B cell (primary cell): Measurements from ENCODE around the gene PCDHGB4. TPM values are rescaled to one million over a fixed set of nuclear protein-coding genes. Genes with fewer than 3 reads are reported as not detected.

Experiments
- ATAC-seq: fragments of 200-7000 bp; cut with Tn5 transposase; one replicate; pipeline ENCODE4 v1.10.0; 2021; ENCODE audit warnings: low read depth, mild to moderate bottlenecking, moderate number of reproducible peaks, moderate library complexity
- CTCF ChIA-PET: fragments of 350-600 bp; sonication (Branson Sonifier 250); formaldehyde crosslinking; loops from one replicate; lab custom pipeline; 2021; ENCODE audit warnings: antibody characterized with exemption, inconsistent platforms; lab: Charles Lee
- POLR2A ChIA-PET: fragments of 350-600 bp; sonication (Branson Sonifier 250); formaldehyde crosslinking; loops from one replicate; lab custom pipeline; 2021; ENCODE audit warnings: antibody characterized with exemption; lab: Charles Lee
- DNase-seq: peaks from one replicate; pipeline ENCODE4 v3.0.0; 2013
- H2AFZ ChIP-seq: 2 replicates; pipeline ENCODE4 v1.6.1; 2012; ENCODE audit warnings: mild to moderate bottlenecking, low read depth, low read length; ENCODE audit not compliant: insufficient read depth, poor library complexity, severe bottlenecking
- H3K27ac ChIP-seq, 2 donors: 1 replicate in 1 of 2; 2 replicates in 1 of 2; pipeline ENCODE4 v1.5.1; 2012 to 2013; ENCODE audit warnings: low read length in 2 of 2, mild to moderate bottlenecking in 2 of 2, moderate library complexity in 1 of 2
- H3K27me3 ChIP-seq, 4 experiments: fragments of 200-600 bp in 1 of 4; sonication (generic) in 1 of 4; replicated peaks in 1 of 4; 1 replicate in 2 of 4; 2 replicates in 2 of 4; pipeline versions ENCODE4 v1.6.1 to v1.7.0; 2013 to 2016; ENCODE audit warnings: low read length in 3 of 4, mild to moderate bottlenecking in 2 of 4, mixed read lengths in 1 of 4, moderate library complexity in 1 of 4; ENCODE audit not compliant: insufficient read depth in 4 of 4, control insufficient read depth in 3 of 4; ENCODE audit errors: control extremely low read depth in 1 of 4
- H3K36me3 ChIP-seq, 2 experiments: replicated peaks in 1 of 2; 1 replicate in 1 of 2; 2 replicates in 1 of 2; pipeline versions ENCODE4 v1.6.1 to v1.7.1; 2013; ENCODE audit warnings: low read length in 1 of 2; ENCODE audit not compliant: insufficient read depth in 2 of 2, control insufficient read depth in 1 of 2; ENCODE audit errors: control extremely low read depth in 1 of 2, extremely low read depth in 1 of 2
- H3K4me1 ChIP-seq, 2 donors: fragments of 200-600 bp in 1 of 2; sonication (generic) in 1 of 2; 1 replicate in 1 of 2; 2 replicates in 1 of 2; pipeline versions ENCODE4 v1.5.1 to v1.6.1; 2013 to 2017; ENCODE audit warnings: low read length in 2 of 2; ENCODE audit not compliant: control insufficient read depth in 2 of 2, insufficient read depth in 2 of 2
- H3K4me2 ChIP-seq: replicated peaks from 2 replicates; pipeline ENCODE3; 2012; ENCODE audit warnings: mild to moderate bottlenecking, low read depth, low read length; ENCODE audit not compliant: poor library complexity, severe bottlenecking
- H3K4me3 ChIP-seq, 5 experiments: fragments of 200-600 bp in 1 of 5; sonication (generic) in 1 of 5; 1 replicate in 3 of 5; 2 replicates in 2 of 5; pipeline versions ENCODE4 v1.5.1 to v1.7.0; 2011 to 2016; ENCODE audit warnings: low read length in 4 of 5, mild to moderate bottlenecking in 4 of 5, low read depth in 2 of 5, control low read depth in 1 of 5, moderate library complexity in 1 of 5; ENCODE audit not compliant: insufficient read depth in 1 of 5; ENCODE audit errors: control extremely low read depth in 1 of 5, extremely low read depth in 1 of 5
- H3K79me2 ChIP-seq: fragments of 200-600 bp; sonication (generic); one replicate; pipeline ENCODE4 v1.6.0; 2016; ENCODE audit warnings: low read length; ENCODE audit not compliant: control insufficient read depth, insufficient read depth
- H3K9ac ChIP-seq: fragments of 200-600 bp; sonication (generic); 2 replicates; pipeline ENCODE4 v1.6.1; 2017; ENCODE audit warnings: mild to moderate bottlenecking, low read length, moderate library complexity
- H3K9me3 ChIP-seq, 3 donors: one replicate each; pipeline versions ENCODE4 v1.6.1 to v1.7.1; 2013; ENCODE audit warnings: low read length in 2 of 3; ENCODE audit not compliant: control insufficient read depth in 2 of 3, insufficient read depth in 1 of 3; ENCODE audit errors: control extremely low read depth in 1 of 3
- H4K20me1 ChIP-seq: 2 replicates; pipeline ENCODE4 v1.6.0; 2012; ENCODE audit warnings: mild to moderate bottlenecking, low read length; ENCODE audit not compliant: insufficient read depth, control insufficient read depth, poor library complexity, severe bottlenecking
- H3K27ac Mint-ChIP-seq: one replicate; pipeline ENCODE4 v1.8.0; 2021; ENCODE audit warnings: mixed read lengths
- H3K27me3 Mint-ChIP-seq: one replicate; pipeline ENCODE4 v1.8.0; 2021; ENCODE audit warnings: mixed read lengths
- H3K4me1 Mint-ChIP-seq: one replicate; pipeline ENCODE4 v1.8.0; 2021; ENCODE audit warnings: mixed read lengths
- H3K4me3 Mint-ChIP-seq: one replicate; pipeline ENCODE4 v1.8.0; 2021; ENCODE audit warnings: mixed read lengths
- H3K9me3 Mint-ChIP-seq: one replicate; pipeline ENCODE4 v1.8.0; 2022; ENCODE audit warnings: mixed read lengths; ENCODE audit not compliant: insufficient read depth
- CTCF ChIP-seq: fragments of 200-600 bp; IDR thresholded peaks from one replicate; pipeline ENCODE4 v1.8.0; 2022; ENCODE audit warnings: antibody characterized with exemption, mild to moderate bottlenecking
- EZH2 ChIP-seq: IDR thresholded peaks from 2 replicates; pipeline ENCODE4 v1.6.1; 2012; ENCODE audit warnings: borderline replicate concordance, low read depth, mild to moderate bottlenecking, moderate library complexity, low read length; ENCODE audit not compliant: insufficient read depth, poor library complexity, severe bottlenecking
- whole genome bisulfite sequencing: methylation state at CpG from one replicate; pipeline ENCODE4 v1.1.5; 2013; ENCODE audit warnings: missing lambda C conversion rate; ENCODE audit not compliant: insufficient coverage; 5-methylcytosine and 5-hydroxymethylcytosine counted together
- intact Hi-C: fragments of 100-400 bp; cut with micrococcal nuclease; formaldehyde crosslinking; loops from one replicate; pipeline ENCODE4 v1.10.0; 2022
- polyA plus RNA-seq: library from polyadenylated mRNA; depleted of rRNA; stranded (reverse); fragments of >200 nt; gene quantifications from 2 replicates; pipeline ENCODE4 v1.2.3, GENCODE V29; 2012
- total RNA-seq, 2 donors: library from RNA; stranded (reverse); fragments of 120-200 nt in 1 of 2; gene quantifications; 1 replicate in 1 of 2; 2 replicates in 1 of 2; pipeline versions ENCODE4 v1.2.3 to v1.2.4, GENCODE V29; 2013 to 2022

The PCDHGB4 gene
- total and polyA plus RNA-seq, 2 donors (not counting 1 experiment from before 2014, with no cell fraction given): 0.39 to 1.6 TPM

DNA sequence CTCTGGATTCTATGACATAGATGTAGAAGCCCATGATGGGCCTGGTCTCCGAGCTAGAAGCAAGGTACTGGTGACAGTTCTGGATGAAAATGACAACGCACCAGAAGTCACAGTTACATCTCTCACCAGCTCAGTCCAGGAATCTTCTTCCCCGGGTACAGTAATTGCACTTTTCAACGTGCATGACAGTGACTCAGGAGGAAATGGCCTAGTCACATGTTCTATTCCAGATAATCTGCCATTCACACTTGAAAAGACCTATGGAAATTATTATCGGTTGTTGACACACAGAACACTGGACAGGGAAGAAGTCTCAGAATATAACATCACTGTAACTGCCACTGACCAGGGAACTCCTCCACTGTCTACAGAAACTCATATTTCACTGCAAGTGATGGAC is 31.4 kb upstream of the PCDHGB4 start:
- H3K36me3 ChIP-seq: no peaks in the 10 kb centered on the region
- Mint-ChIP-seq H3K9me3 (peaks cover 9% of the 10 kb centered on the region), H3K4me3 (no peak overlapping the region), H3K27me3 (peaks cover 55% of the 10 kb centered on the region), H3K27ac (no peak overlapping the region), H3K4me1 (peaks cover 2% of the 10 kb centered on the region)
- H3K79me2 ChIP-seq: no peaks in the 10 kb centered on the region
- TF ChIP-seq CTCF (no peak), EZH2 (no peak)
- H4K20me1 ChIP-seq: no peaks in the 10 kb centered on the region
- intact Hi-C loops: no loop called here
- ChIA-PET CTCF (interaction anchor here (1.6 kb wide), 1 partner anchor 201 kb away, joined by 4 read pairs; no protein-coding TSS in a partner anchor), POLR2A (no interaction called here)
- H3K9me3 ChIP-seq: peaks cover 4 to 49% (median 30%) of the 10 kb centered on the region in 3 donors
- WGBS: 47% methylated on average over 2 of the region's 5 CpGs
- peaks cover 0 to 58% (median 32%) of the 10 kb centered on the region in 4 experiments for H3K27me3 ChIP-seq
- H3K9ac ChIP-seq: no peak overlapping the region
- H3K27ac ChIP-seq: no peak overlapping the region
- ATAC-seq: no peak
- H2AFZ ChIP-seq: no peak overlapping the region
- H3K4me2 ChIP-seq: no peak overlapping the region
- H3K4me1 ChIP-seq: no peaks in the 10 kb centered on the region
- H3K4me3 ChIP-seq: no peak overlapping the region
- DNase-seq: no peak

DNA sequence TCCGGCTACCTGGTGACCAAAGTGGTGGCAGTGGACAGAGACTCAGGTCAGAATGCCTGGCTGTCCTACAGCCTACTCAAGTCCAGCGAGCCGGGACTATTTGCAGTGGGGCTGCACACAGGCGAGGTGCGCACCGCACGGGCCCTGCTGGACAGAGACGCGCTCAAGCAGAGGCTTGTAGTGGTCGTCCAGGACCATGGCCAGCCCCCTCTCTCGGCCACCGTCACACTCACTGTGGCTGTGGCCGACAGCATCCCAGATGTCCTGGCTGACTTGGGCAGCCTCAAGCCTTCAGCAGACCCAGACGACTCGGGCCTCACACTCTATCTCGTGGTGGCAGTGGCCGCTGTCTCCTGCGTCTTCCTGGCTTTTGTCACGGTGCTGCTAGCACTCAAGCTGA is 30.5 kb upstream of the PCDHGB4 start:
- DNase-seq: no peak
- ATAC-seq: no peak
- Histone ChIP-seq H4K20me1 (no peaks in the 10 kb centered on the region), H3K9ac (no peak overlapping the region), H3K4me1 (no peaks in the 10 kb centered on the region), H3K79me2 (no peaks in the 10 kb centered on the region), H3K4me2 (no peak overlapping the region), H2AFZ (no peak overlapping the region), H3K27ac (no peak overlapping the region), H3K27me3 (peaks cover 0 to 57% (median 30%) of the 10 kb centered on the region in 4 experiments), H3K36me3 (no peaks in the 10 kb centered on the region), H3K4me3 (no peak overlapping the region), H3K9me3 (peaks cover 4 to 50% (median 28%) of the 10 kb centered on the region in 3 donors)
- peaks cover 2% of the 10 kb centered on the region for H3K4me1 Mint-ChIP-seq
- no peak overlapping the region for H3K27ac Mint-ChIP-seq
- H3K4me3 Mint-ChIP-seq: no peak overlapping the region
- peaks cover 55% of the 10 kb centered on the region for H3K27me3 Mint-ChIP-seq
- CTCF ChIA-PET: no interaction called here
- POLR2A ChIA-PET: no interaction called here
- intact Hi-C loops: no loop called here
- no peak for TF ChIP-seq EZH2
- TF ChIP-seq CTCF: no peak
- 54% methylated on average over 19 of the region's 19 CpGs for WGBS
- peaks cover 9% of the 10 kb centered on the region for H3K9me3 Mint-ChIP-seq
